GM21360 (cell line): ENCODE measurements around the gene CACNA2D3.

ENCODE experiments used
- ATAC-seq: cut with Tn5 transposase; IDR thresholded peaks from one replicate; pipeline ENCODE4 v1.9.1; 2021; ENCODE audit warnings: mild to moderate bottlenecking, moderate library complexity; ENCODE audit not compliant: unreplicated experiment

The CACNA2D3 gene

DNA sequence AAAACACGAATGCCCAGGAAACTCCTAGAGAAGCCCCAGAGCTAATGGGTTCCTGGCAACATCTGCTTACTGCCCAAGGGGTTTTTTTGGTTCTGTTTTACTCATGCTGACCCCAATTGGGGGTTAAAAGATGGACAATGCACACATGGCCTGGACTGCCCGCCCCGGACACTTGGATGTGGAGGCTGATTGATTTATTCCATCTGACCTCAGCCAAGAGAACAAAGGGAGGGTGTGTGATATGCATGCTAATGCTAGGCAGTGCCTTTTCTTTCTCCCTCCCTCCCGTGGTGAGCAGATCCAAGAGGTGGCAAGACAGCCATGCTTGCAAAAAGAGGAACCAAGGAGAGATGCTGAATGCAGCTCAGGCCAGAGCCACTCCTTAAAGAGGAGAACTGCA, 808.8 kb downstream of the CACNA2D3 start:
- ATAC-seq = no peak

DNA sequence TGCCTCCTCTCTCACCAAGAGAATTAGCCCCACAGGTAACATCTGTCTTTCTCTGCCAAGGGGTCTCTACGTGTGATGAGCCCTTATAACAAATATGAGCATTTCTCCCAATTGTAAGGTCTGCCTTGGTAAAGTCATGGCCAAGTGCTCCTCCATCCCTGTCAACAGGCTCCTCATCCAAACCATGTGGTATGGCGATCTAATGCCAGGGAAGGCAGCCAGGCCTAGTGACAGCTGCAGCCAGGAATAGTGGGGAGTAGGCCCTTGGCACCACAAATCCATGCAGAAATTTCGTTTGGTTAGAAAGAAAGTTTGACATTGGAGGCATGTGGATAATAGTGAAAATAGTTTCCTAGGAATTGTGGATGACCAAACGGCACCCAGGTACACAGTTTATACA, 810.3 kb downstream of the CACNA2D3 start:
- no peak for ATAC-seq

DNA sequence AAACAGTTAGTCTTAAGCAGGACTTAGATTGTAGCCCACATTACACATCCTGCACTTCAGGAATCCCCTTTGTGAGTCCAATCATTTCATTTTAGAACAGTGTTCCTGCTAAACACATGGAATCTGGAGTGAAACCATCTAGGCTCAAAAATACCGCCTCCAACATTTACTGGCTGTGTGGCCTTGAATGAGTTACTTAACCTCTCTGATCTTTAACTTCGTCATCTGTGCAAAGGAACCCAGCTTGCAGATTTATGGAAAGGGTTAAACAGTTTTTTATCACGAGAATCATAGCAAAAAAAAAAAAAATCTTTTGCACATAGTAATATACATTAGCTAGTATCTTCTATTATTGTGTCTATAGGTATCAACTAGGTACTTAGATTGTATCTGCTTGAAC, 813.5 kb downstream of the CACNA2D3 start:
- no peak for ATAC-seq

DNA sequence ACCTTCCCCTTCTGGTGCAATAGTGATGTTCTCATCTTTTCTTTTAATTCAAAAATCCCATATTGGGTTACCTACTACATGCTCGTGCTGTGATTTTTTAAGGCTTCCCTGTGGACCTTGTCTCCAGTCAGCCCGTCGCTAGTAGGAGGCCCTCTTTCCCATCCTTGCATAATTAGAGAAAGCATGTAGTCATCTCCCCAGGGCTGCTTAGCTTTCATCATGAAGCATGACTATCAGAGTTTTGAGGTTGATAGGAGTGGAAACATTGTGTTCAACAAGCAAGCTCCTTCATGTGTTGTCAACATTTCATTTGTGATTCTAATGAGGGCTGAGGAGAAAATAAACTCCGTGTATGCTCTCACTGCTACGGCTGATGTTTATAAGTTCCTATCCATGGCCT, 814.2 kb downstream of the CACNA2D3 start:
- ATAC-seq = no peak

DNA sequence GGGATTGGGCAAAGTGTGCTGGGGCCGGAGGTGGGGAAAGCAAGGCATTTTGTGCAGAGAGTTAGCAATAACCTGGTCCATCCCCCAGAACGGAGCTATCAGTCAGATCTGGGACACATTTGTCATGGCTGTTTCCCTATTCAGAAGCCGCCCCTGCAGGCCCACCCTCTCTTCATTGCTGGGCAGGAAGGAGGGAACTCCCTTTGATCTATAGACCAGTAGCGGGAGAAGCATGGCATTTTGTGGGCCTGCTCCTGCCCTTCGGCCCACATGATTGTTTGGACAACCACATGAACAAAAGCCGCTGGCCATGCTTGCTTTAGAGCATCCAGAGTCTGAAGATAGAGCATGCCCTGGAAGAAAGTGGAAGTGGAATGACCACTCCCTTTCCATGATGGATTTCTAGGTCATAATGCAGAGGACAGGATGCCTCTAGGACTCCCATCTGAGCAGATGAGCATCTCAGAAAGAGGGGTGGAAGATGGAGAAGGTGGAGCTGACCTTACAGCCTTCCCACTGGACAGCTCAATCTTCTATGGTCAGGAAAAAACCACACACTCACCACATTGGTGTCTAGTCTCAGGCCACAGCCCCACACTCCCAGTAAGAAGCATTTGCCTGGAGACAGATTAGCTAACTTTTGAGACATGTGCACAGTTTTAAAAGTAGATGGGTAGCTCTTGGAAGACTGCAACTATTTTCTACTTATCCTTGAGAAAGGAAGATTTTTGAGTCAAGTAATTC, 817.4 kb downstream of the CACNA2D3 start:
- no peak for ATAC-seq

DNA sequence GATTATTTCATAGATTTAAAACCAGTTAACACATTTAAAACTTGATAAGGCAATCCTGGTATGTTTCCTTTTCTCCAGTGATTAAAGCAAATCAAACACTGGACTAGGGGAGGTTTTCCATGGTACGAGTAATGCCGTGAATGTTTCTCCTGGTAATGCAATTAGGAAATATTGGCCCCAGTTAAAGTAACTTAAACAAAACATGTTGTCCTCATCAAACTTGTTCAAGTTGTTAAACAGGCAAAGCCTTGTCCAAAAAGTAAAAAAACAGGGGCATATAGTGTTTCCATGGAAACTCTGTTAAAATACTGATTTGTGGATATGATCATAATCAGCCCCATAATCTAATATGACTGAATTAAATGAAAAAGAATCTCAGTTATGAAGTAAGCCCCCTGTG, 818.6 kb downstream of the CACNA2D3 start:
- ATAC-seq = no peak

DNA sequence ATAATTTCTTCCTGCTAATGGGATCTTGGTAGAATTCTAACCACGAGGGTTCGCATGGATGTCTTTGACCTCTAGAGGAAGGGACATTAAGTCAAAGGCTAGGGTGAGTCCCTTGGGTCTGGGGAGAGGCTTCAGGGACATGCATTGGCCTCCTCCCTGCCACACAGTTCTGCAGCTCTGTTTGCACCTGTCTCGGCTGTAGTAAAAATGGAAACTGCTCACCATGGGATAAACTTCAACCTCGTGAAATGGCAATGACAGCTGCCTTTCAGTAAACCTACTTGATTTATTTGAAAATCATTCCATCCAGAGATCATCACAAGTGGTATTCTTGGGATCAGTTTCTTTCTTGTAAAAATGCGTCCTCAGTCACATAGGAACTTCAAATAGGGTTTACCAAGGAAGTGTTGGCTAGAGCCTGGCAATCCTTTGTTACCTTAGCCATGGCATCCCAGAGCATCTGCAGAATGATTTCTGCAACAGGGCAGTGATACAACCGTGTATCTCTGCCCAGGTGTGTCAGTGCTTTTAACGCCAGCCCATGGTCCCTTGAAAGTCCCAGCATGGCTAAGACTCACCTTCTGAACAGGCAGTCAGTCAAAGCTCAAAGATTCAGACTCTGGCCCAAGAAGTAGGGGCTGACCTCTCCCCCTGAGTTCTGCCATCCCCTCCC, 819.5 kb downstream of the CACNA2D3 start:
- no peak for ATAC-seq

DNA sequence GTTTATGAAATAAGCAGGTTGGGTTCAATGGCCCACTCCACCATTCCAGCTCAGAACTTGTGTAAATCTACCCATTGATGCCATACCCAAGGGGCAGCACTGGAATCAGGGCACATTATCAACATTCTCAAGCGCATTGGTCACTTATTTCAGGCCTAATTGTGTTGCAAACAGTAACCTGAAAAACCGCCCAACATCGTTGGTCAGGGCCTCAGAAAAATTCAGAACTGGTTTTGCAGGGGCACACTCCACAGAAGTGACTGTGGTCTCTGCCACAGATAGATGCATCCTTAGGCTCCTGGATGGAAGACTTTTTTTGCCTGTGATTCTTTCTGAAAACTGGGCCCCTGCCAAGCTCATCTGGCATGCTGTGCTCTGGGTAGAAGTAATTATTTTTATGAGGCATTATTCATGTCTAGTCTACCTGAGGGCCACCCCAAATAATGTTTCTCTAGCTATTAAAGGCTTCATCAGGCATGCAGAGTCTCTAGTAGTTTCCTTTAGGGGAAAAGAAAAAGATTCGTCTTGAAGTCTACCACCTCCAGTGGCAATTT, 827.2 kb downstream of the CACNA2D3 start:
- ATAC-seq = no peak

DNA sequence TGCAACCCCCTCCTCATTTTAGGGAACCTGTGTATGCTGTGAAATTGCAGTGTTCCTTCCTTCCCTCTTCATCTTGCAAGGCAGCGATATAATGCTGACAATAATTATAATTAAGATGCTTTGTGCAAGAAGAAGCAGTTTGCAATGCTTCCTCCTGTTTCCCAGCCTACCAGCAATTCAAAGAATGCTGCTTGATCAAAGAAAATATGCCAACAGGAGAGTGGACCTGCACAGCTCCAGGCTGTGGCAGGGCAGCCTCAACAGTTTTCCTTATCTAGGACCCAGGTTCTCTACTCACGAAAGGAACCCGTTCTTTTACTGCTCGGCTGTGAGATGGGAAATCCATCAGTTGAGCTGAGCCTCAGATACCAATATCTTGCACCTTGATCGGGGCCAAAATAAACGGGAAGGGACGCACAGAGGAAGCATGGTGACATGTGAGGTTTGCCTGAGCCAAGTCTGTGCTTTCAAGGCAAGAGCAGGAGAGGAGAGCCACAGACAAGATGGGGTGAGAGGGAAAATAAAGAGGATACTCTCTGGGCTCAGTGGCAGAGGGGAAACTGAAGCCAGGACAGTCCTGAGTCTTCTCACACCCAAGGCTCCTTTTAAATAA, 828.1 kb downstream of the CACNA2D3 start:
- ATAC-seq = no peak

DNA sequence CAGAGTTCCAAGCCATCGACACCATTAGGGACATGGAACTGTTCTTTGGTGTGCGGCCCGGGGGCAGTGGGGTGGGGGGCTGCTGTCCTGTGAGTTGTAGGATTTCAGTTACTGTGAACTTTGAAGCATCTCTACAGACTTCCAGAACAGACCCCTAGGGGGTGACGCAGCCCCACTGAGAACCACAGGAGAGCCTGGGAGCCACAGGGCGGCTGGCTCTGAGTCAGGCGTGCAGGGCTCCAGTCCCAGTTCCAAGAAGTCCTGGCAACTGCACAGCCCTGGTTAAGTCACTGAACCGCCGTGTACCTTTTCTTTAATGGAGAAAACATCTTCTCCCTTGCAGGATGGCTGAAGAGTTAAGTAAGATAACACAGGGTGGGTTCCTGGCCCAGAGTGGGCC, 829.1 kb downstream of the CACNA2D3 start:
- ATAC-seq = no peak

DNA sequence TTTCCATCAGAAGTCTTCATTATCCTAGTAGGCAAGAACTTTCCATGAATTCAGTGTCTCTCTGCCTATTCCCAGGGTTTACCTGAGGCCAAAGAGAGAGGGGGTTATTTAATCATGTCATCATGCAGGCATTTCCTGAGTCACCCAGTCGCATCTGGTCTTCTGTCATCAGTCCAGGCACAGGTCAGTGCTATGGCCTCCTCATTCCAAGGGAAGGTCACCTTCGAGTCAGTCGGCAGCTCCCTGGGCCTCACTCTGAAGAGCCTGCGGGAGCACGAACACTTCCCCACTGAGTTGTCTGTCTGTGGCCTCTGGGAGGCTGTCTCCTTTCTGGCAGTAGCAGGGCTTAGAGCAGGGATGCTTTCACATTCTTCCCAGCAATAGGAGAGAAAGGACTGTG, 831.7 kb downstream of the CACNA2D3 start:
- no peak for ATAC-seq

DNA sequence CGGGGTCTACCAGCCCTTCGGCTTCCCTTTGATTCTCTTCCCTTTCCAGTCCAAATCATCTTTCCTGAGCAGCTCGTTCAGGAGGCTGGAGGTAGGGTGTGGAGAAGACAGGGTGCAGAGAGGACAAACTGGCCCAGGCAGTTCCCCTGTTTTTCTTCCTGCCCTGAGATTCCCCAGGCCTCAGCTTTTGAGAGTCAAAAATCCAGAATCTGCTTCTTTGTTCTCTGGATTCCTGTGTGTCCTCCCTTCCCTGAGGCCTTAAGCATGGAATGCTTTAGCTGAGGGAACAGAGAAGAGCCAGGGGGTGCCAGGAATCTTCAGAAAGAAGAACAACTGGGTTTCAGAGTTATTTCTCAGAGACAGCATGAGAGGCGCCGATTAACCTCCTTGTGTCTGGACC, 832.2 kb downstream of the CACNA2D3 start:
- no peak for ATAC-seq

DNA sequence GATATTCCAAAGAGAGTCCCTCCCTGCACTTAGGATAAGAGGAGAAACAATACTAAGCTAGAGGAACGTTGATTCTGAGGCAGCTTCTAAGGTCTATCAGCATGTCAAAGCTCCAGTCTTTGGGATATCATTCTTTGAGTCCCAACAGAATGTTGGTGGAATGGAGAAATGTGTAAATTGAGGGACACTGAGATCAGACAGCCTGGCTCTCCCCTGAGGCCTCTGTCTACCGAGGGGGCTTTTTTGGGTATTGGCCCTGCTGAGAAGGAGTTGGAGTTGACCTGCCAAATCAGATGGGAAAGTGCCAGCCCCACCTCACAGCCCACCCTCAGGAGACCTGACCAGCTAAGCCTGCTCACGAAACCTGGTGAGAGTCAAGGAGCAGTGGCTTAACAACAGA, 833.1 kb downstream of the CACNA2D3 start:
- no peak for ATAC-seq

DNA sequence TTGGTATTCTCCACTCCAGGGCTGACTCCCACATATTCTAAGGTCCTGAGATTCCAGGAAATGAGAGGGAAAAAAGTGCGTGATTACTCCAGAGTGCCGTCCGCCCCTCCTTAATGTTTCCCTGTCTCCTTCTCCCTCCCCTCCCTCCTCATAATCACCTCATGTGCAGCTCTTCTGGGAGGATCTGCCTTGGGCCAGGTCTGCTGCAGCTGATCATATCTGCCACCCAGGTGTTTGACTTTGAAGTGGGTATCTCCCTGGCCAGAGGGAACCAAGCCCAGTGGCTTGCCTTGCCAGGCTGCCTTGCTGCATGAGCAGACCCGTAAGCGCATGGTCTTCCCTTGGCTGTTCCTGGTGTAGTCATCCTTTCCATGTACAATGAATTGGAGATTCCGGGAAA, 833.6 kb downstream of the CACNA2D3 start:
- no peak for ATAC-seq

DNA sequence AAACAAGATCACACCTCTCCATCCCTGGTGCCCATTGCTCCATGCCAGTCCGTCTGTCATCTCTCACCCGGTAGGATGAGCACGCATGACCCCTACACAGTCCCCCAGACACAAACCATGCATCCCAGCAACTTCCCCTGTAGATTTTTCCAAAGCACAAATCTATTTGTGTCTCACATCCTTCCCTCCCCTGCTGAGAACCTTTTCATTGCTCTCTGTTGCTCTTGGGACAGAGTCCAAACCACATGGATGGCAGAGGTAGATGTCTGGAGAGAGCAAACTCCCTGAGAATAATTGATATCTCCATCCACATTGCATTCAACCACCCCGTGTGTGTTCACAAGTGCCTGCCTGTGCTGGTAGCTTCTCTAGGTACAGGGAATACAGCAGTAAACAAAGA, 835.4 kb downstream of the CACNA2D3 start:
- ATAC-seq = no peak

DNA sequence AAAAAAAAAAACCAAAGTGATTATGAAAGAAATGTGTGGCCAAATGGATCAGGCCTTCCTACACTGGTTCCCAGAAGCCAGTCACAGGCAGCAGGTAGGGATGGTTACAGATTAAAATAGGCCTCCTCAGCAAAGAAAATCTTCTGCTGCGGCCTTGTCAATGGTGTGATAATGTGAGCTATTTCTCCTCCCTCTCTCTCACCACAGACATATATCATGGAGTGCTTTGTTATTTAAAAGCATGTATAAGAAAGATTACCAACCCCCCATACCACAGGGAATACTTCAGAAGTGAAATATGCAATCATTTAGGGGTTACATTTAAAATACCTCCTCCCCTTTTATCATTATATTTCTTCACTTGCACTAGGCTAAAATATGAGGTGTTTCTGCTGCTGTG, 837.7 kb downstream of the CACNA2D3 start:
- ATAC-seq = no peak

DNA sequence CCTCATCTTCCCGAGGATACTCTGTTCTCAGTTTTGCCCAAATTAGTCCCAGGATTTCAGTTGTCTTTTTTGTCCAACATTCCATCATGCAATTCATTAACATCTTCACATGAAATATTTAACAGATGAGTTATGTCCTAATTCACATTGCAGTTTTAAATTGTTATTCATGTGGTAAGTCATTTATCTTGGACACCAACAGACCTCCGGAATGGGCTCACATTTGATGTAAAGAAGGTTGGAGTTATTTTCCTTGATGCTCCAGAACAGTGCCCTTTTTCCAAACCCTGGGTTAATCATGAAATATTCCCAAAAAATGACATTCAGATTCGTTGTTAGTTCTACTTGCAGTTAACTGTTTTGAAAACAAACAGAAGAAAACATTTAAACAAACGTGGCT, 838.3 kb downstream of the CACNA2D3 start:
- no peak for ATAC-seq

DNA sequence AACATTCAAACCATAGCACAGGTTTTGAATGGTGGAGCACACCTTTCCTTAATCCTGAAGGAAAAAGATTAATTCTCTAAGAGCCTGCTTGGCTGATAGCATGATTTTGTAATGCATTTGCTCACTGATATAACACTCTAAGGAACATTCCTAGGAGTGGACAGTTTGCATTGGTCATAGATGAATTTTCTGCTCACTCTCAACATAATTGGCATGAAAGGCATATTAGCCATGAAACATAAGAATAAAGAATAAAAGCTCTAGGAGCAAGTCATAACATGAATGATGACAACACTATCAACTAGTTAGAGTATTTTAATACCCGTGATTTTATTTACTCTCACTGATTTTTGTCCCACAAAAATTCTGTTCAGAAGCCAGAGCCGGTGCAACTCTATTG, 839.8 kb downstream of the CACNA2D3 start:
- ATAC-seq = no peak

DNA sequence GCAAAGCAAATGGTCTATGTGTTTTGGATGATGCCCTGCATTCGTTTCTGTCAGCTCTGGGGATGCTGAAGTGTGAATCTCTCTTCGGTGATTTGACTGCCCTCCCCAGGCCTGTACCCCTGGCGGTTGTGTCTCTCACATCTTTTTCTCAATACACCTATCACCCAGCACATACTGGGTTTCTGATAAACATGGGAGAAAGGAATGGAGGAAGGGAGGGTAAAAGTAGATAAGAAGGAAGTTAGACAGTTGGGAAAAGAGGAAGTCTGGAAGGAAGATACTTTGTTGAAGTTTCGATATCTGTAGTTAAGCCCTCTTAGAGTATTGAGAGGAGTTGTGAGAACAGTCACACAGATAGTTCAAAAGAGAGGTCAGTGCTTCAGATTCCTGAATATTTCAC, 841.3 kb downstream of the CACNA2D3 start:
- no peak for ATAC-seq

DNA sequence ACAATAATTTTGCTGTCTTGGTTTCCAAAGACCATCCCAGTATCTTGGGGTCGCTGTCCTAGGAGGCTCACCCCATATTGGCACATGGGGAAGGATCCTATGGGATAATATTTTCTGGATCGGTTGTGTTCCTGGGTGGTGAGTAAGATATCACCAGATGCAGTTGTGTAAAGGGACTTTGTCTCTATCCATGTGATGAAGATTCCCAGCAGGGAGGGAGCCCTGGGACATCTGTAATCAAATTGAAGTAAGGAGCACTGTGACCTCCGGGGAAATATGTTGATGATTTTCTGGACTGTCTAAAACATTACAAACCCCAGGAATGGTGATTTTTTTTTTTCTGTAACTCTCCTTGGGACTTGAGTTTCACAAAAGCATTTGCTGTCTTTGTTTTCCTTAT, 841.7 kb downstream of the CACNA2D3 start:
- ATAC-seq = no peak

DNA sequence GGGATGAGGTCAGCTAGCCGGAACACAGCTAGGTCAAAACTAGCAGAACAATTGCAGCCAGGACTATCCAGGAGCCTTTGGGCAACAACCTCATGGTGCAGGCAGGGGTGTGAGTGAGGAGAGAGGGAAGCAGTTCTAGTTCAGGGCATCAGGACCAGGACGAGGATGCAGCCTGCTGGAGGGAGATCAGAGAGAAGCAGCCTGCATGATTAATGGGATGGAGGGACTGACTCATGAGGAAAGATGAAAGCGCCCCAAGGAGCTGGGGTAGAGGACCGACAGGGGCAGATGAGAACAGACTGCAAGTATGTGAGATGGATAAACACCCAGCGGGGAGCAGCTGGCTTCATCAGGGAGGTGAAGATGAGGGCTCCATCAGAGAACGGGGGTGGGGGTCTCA, 843.4 kb downstream of the CACNA2D3 start:
- ATAC-seq = no peak

DNA sequence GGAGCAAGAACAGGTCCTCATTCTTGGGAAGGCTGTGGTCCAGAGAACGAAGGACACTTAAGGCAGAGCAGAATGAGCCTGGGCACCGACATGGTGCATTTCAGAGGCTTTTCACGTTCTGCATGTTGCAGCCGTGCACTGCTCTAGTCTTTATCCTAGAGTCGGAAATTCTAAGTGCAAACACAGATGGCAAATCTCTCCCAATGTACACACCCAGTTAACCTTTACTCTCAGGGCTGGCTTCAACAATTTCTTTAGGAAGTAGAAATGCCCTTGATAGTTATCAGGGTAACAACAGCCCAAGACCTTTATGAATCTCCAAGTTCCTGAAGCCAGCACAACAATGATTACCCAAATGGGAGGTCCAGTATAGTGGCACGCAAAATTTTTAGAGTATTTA, 844.6 kb downstream of the CACNA2D3 start:
- no peak for ATAC-seq
